Ureter (tissue), 1 donor: ENCODE data around the gene SPATS2L. TPM values are rescaled to one million over a fixed set of nuclear protein-coding genes. Genes with fewer than 3 reads are reported as not detected.

Source experiments
- DNase-seq: peaks from one replicate; pipeline ENCODE4 v3.0.0-alpha.2; 2020; ENCODE audit warnings: low spot score
- total RNA-seq: library from RNA; stranded (reverse); gene quantifications from one replicate; pipeline ENCODE4 v1.2.4, GENCODE V29; 2023
- donor health status: DM: yes; HTN: yes; CAD: no.

SPATS2L gene
- total RNA-seq, 1 donor from 2014 or later: 114 TPM

DNA sequence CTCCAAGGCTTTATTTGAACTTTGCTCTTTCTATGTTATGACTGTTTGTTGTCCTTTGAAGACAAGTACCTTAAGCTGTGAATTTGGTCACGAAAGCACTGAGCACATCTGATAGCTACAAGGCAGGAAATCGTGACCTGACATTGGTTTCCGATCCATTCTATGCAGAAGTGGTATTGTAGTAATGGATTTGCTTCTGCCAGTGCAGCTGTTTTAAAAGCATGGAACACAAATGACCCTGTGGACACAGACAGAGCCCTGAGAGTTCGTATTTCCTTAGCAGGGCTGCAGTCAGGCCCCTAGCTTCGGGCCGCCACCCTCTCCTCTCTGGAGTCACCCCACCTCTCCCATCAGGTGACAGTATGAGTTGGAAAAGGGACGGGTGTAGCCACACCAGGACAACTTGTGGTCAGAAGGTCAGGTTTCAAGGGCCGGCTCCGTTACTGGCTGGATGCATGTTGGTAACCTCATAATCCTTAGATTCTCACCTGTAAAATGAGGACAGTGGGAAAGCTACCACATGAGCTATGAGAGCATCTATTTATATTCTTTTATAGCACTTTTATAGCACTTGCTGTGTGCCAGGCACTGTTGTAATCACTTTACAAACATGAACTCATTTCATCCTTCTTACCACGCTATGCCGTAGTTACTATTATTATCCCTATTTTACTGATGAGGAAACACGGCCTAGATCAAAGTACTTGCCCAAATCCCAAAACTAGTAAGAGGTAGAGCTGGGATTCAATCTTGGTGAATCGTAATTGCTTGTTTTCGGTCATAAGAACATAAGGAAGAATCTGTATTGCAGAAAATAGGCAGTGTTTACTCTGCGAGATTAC is 70.2 kb downstream of the SPATS2L start:
- DNase-seq: no peak

DNA sequence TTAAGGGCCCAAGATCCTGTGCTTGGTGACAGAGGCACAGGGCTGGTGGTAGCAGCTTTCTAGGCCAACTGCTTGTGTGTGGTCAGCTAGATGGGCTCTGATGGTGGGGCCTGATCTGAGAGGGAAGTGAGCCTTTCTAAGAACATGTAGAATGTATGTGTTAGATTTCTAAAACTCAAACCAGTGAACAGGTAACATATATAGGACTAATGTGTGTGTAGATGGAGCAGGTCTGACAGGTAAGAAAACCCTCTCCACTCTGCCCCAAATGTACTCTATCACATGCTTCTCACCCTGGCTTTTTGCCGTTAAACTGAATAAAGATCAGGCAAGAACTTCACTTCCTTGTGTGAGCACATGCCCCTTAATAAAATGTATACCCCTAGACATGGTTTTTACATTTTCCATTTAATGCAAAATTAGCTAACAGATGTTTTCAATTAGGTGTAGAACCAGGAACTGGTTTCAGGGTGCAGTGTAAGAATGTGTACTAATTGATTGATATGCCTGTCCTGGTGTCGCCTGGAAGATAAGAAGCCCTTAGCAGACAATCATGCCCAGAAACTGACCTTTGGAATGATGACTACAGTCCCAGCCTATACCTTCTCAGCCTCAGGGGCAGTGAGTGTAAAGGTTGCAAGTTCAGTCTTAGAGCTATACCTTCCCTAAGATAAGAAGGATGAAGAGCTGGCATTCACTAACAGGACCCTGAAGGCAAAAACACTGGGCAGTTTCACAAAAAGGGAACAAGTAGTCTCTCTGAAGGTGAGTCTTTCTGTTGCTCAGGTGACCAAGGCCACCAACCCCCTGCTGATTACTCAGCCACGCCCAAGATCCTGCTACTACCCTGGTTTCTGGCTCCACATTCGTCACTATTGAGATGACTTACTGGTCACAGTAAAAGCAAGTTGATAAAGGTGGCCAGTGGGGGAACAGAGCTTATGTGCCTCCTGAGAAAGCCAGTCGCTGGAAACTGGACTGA is 71.2 kb downstream of the SPATS2L start:
- DNase-seq: no peak

DNA sequence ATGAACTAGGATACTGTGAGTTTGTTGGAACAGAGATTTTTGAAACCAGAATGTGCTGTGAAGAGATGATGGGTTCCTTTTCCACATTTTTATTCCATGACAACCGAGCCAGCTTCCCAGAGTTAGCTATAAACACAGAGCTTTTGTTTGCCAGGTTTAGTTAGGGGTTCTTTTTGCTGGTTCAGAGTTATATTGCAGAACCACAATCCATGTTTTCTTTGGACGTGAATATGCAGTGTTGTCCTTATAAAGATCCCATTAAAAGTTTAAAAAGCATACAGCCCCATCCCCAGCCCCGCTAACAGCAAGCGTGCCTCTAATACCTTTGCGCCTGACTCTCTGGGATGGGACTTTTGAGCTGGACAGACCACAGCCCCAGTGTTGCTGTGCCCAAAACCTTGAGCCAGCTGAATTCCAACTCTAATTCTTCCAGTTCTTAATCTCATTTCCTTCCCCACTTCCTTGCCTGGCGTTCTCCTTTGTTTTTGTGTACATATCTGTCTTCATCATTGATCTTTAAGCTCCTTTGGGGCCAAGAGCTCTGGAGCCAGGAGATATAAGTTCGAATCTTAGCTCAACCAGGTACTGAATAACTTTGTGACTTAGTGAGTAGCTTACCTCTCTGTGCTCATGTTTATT is 72.3 kb downstream of the SPATS2L start:
- DNase-seq: no peak

DNA sequence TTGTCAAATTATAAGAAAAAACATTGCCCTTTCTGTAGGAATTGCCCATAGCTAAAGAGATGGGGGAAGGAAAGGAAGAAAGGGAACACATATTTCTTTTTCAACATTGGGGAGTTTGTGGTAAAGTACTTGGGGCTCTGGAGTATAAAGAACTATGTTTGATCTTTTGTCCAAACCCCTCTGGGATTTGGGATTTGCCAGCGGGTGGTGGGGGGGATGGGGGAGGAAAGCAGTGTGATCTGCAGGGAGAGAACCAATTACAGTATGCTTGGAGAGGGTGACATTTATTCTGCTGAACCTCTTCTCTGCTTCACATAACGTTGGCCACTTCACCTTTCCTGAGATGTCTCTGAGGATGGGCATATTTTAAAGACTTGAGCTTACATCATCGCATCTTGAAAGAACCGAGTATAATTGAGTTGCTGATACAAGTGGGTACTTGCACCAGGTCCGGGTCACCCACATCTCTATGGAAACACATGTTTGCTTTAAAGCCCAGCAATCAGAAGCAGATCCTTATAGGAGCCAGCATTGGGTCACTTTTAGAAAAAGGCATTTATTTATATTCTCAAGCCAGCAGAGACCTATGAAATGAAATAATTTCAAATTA is 73.1 kb downstream of the SPATS2L start:
- DNase-seq: no peak

DNA sequence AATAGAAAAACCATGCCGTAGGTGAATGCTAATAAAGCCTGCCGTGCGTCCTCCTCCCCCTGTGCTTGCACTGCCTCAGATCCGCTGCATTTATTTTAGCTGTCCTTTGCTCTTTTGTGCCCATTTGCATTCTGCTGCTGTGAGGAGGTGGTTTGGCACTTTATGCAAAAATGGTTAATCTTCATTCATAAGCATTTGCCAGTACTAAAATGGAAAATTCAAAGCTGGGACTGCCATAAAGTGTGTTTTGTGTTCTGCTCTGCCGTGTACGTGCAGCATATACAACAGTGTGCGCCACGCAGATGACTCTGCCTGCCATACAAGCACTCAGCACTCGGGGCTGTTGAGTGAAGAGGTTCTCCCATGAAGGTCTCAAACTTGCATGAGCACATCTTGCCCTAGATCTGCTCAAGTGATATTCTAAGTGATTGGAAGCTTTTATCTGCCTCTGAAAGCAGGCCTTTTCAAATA is 73.6 kb downstream of the SPATS2L start:
- no peak for DNase-seq

DNA sequence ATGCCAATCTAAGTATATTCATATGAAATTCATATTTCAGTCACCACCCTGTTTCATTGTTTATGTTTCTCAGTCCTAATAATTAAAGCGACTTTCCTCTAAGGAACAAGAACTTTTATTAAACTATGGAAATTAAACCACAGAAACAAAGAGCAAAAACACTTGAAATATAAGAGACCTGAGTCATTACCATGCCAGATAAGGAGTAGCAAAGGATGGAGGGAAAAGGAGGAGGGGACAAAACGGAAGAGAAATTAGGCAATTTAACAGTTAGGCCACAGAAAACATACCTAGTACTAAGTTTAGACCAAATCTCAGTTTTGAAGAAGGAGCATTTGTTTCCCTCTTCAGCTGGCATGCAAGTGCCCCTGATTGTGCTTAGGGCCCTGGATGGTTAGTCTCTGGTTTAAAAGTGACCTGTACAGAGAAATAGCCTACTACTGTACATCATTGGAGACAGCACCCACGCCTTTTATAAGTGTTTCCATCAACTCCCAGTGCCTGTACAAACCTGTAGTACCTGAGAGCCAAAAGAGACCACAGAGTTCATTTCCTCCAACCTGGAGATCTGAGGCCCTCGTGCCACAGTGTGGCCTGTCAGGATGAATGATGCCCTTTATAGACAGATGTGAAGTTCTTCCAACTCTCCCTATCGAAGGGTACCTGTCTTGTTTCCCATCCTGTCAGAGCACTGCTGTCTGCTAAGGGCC is 74.5 kb downstream of the SPATS2L start:
- DNase-seq: no peak

DNA sequence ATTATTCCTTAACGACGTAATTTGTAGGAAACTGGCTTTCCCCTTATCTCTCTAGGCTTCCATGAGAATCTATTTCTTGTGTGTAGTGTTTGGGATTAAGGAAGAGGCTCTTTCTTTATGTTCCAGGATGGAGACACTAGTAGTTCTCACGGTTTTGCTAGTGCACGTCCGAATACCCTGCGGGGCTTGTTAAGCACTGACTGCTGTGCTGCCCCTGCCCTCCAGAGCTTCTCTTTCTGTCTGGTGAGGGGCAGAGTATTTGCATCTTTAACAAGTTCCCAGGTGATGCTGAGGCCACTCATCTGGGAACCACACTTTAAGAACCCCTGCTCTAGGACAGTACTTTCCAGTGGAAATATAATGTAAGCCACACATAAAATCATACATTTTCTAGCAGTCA is 76.4 kb downstream of the SPATS2L start:
- DNase-seq: no peak

DNA sequence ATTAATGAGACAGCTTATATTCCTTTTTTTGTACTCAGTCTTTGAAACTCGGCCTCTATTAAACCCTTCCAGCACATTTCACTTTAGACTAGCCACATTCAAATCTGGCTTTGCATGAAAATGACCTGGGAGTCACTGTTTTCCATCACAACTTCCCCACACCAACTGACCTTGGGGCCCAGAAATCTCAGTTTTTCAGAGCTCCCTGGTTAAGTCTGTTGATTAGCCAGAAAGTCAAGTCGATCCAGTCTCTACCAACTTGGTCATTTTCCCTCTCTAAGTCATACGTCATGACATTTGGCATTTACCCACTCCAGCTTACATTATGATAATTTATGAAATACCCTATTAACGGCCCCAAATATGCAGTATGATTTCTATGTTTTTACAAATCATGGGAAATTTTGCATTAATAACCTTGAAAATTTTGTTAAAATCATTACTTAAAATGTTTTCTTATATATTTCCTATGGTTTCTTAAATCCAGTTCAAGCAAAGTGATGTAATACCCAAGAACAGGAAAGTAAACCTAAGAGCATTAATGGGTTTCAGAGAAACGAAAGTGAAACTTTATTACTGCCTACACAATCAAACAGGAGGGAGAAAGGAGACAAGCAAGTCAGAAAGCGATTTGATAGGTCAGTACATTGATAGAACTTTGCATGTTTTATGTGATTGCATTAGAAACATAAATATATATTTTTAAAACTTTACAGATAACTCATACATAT is 77.1 kb downstream of the SPATS2L start:
- no peak for DNase-seq

DNA sequence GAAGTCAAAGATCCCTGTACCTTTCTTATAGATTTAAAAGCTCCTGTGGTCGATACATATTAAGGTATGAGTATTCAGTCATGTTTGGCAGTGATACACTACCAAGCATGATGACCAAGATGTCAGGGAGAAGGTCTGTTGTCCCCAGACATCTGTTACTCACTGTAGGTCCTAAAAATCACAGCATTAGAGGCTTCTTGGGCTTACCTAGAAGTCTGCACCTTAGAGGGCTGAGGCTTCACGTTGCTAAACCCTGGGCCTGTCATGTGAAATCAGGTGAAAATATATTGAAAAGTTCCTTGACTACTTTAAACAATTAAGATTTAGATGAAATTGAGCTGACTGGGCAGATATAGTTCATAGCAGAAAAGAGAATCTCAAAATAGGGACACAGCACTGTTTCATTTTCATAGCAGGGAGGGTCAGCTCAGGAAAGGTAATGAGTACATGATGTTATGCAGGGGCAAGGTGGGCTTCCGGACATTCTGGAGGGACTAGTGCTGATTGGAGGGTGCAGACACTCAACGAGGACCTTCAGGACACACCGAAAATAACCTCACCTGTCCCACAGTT is 78.7 kb downstream of the SPATS2L start:
- DNase-seq: no peak

DNA sequence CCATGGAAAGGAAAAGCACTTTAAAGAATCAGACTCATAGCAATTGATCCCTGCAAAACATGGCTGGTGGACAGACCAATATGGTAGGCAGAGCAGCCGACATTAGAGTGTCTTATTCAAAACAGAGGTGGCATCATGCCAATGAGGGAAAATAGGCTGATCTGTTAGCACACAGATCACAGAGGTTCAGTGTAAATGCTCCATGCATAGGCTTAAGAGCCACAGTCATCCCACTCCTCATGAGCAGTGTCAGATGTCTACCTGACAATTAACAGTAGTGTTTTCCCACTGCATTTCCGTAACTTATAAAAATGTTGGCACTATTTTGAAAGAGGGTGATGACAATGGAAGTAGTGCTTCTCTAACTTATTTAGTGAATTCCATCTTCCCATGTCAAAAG is 86.7 kb downstream of the SPATS2L start:
- no peak for DNase-seq

DNA sequence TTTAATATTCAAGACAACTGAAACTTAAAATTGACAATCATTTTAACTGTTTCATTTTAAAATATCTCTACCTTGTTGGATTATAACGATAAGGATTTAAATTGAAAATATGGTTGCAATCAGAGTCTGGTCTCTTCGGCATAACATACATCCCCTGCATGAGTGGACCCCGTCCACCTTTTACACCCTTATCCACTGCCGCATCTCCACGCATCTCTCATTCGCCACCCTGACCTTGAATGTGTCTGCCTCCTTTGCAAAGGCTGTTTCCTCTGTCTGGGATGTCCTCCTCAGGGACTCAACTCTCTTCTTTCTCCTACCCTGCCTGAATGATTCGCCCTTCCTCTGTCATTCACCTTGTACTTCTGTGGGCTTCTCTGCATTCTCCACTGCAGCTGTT is 87.6 kb downstream of the SPATS2L start:
- no peak for DNase-seq

DNA sequence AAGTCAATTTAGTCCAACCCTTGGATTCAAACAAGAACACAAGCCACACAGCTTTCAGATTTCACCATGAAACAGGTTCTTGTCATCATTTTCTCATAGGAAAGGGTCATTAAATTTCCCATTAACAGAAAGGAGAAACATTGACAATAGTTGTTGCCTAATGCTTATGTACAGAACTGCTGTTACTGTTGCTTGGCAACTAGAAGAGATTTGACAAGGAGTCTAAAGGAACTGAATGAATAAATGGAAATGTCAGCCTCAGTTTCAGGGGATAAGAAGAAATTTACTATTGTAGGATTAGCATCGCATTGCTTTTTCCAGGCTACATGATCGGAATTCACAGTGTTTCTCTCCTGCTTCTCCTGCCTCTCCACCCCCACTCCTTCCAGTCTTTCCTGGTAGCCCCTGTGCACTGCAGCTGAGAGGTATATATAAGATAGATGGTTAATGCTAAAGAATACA is 90.3 kb downstream of the SPATS2L start:
- no peak for DNase-seq

DNA sequence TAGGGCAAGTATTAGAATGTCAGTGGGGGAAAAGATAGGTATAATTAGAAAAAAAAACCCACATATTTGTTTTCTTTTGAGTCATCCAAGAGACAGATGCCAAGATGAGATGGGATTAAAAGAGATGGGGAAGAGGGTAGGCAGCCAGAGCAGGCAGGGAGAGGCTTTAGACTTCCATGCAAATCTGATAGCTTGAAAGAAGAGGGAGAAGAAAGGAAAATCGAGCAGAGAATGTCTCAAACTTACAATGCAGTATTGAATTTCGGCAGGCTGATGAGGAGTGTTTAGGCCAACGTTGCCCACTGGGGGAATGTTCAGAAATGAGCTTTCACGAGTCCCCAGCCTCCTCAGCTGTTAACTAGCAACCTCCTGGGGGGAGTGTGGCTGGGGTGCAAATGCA is 91.3 kb downstream of the SPATS2L start:
- DNase-seq: no peak

DNA sequence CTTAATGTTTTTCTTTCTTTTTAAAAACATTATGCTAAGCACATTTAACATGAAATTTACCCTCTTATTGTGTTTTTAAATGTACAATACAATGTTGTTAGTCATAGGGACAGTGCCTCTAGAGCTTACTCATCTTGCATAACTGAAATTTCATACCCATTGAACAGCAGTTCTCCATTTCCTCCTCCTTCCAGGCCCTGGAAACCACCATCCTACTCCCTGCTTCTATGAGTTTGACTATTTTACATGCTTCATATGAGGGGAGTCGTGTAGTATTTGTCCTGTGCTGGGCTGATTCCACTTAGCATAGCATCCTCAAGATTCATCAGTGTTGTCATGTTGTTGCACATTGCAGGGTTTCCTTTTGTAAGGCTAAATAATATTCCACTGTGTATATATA is 92.6 kb downstream of the SPATS2L start:
- no peak for DNase-seq

DNA sequence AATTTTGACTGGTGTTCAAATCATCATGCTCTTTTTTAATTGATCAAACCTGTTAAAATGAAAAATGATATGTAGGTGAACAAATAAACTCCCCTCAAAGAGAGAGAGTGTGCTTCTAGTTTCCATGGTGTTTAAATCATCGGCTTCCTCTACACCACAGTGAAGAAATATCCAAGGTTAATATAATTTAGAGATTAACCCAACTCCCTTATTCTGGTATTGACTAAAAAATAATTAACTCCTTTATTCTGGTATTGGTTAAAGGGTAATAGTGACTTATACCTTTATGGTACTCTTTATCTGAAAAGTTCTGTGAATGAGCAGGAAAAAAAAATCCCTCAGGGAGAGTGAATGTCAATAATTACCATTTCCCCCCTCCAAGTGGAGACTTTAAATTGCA is 93.1 kb downstream of the SPATS2L start:
- DNase-seq: no peak

DNA sequence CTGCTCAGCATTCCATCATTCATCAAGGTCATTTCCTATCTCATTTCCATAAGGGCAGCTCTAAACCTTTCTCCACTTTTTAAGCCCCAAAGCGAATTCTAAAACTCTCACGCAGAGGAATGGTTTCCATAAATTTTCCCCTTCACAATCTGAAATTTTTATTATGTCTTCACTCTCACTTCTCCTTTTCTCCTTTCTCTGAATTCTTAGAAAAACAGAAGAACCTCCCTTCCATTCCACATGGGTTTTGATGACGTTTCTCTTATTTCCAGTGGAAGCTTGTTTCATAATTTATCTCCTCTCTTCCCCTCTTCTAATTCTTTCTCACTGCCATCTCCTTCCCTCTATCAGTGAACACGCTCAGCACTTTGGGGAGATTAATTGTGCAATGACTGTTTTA is 97.3 kb downstream of the SPATS2L start:
- DNase-seq: no peak

DNA sequence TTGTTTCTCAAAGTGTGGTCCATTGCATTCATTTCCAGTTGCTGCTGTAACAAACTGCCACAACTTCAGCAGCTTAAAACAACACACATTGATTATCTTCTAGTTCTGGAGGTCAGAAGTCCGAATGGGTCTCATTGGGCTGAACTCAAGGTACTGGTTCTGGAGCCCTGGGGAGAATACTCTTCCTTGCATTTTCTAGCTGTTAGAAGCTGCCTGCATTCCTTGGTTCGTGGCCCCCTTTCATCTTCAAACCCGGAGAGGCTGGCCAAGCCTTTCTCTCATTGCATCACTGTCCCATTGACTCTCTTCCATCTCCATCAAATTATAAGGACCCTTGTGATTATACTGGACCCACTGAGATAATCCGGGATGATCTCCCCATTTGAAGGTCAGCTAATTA is 98.1 kb downstream of the SPATS2L start:
- DNase-seq: no peak

DNA sequence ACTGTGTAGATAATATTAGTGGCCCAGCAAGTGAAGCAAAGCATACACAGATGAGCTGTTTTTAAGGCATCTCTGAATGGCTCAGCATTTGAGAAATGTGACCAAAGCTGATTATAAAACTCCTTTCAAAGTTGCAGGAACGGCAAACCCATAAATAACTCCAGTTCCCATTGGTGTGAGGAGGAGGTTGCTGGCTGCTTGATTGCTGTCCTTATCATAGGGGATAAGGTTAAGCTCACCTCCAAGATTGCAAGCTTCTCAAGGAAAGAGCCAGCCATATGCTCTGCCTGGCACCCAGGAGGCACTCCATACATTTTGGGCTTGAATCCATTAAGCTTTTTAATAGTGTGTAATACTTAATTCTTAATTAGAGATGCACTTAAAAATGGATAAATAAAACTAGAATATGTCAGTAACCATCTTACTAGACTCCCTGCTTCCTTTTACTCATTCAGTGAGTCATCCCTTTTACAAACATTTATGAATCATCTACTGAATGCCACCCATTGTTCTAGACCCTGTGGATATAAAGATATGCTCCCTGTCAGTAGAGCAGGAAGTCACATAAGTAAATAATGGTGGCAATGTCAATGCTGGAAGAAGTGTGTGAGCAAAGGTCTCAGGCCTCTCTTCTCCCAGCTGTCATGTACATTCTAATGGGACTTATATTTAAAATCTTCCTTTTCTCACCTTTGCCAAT is 99.3 kb downstream of the SPATS2L start:
- DNase-seq: no peak

DNA sequence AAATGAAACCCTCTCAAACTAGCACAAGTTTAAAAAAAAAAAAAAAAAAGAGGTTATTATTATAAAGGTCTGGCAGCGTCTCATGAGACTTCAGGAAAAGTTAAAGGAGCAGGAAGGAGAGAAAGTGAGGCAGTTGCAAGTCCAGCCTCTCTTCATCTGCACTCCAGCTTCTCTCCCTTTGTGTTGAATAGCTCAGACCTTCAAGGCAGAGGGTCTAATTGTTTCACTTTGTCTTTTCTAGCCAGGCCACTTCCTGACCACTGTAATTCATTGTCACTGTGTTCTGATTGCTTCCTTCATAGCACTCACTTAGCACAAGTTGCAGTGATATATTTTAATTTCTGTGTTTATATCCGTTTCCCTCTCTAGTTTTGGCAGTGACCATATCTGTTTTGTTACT is 99.9 kb downstream of the SPATS2L start:
- no peak for DNase-seq
